ENCODE measurements around the gene SARS1.

Gene SARS1

DNA sequence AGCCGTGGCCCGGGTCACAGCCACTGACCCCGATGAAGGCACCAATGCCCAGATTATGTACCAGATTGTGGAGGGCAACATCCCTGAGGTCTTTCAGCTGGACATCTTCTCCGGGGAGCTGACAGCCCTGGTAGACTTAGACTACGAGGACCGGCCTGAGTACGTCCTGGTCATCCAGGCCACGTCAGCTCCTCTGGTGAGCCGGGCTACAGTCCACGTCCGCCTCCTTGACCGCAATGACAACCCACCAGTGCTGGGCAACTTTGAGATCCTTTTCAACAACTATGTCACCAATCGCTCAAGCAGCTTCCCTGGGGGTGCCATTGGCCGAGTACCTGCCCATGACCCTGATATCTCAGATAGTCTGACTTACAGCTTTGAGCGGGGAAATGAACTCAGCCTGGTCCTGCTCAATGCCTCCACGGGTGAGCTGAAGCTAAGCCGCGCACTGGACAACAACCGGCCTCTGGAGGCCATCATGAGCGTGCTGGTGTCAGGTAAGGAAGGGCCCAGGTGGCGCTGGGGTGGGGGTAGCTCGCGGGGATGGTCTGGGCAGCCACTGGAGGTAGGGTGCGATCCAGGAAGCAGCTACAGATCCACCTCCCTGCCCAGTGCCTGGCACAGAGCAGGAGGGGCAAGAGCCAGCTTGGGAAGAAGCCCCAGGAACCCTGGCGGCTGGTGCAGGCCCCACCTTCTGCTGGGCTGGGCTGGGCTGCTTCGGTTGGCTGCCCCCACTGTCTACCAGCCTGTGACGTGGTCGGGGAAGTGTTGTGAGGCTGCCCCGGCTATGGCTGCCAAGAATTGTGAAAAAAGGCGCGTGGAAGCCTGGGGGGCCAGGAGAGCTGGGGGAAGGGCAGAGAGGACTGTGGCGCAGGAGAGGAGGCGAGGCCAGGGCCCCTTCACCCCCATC is 39.4 kb downstream of the SARS1 start:
- no peaks in the 10 kb centered on the region for H3K9me3 ChIP-seq (ENCODE audit: insufficient read depth, low read depth, low read length)
- H3K4me1 ChIP-seq (ENCODE audit: insufficient read depth, low read length, poor library complexity, severe bottlenecking): peaks cover 5% of the 10 kb centered on the region
- peaks cover 9% of the 10 kb centered on the region for H3K27me3 ChIP-seq (ENCODE audit: insufficient read depth, low read length, poor library complexity, severe bottlenecking)
- H3F3A ChIP-seq (ENCODE audit: low read depth): no peaks in the 10 kb centered on the region
- no peak overlapping the region for H3K9ac ChIP-seq (ENCODE audit: low read depth, low read length, poor library complexity, severe bottlenecking)
- no peak overlapping the region for H3K4me3 ChIP-seq (ENCODE audit: low read length, poor library complexity, severe bottlenecking)
- no peak overlapping the region for H2AFZ ChIP-seq (ENCODE audit: low read length)
- no peaks in the 10 kb centered on the region for H3K79me2 ChIP-seq (ENCODE audit: insufficient read depth, low read length)
- H3K4me2 ChIP-seq (ENCODE audit: low read depth, low read length, poor library complexity, severe bottlenecking): no peak overlapping the region
- no peaks in the 10 kb centered on the region for H3K9me2 ChIP-seq (replicated peaks; ENCODE audit: low read depth, low read length)
- no peak for TF ChIP-seq EZH2phosphoT487 (IDR thresholded peaks at IDR 0.05; ENCODE audit: borderline replicate concordance)
- TF ChIP-seq, protein P1, sequence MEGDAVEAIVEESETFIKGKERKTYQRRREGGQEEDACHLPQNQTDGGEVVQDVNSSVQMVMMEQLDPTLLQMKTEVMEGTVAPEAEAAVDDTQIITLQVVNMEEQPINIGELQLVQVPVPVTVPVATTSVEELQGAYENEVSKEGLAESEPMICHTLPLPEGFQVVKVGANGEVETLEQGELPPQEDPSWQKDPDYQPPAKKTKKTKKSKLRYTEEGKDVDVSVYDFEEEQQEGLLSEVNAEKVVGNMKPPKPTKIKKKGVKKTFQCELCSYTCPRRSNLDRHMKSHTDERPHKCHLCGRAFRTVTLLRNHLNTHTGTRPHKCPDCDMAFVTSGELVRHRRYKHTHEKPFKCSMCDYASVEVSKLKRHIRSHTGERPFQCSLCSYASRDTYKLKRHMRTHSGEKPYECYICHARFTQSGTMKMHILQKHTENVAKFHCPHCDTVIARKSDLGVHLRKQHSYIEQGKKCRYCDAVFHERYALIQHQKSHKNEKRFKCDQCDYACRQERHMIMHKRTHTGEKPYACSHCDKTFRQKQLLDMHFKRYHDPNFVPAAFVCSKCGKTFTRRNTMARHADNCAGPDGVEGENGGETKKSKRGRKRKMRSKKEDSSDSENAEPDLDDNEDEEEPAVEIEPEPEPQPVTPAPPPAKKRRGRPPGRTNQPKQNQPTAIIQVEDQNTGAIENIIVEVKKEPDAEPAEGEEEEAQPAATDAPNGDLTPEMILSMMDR (conservative IDR thresholded peaks at IDR 0.05; ENCODE audit: low read length): no peak
- no peaks in the 10 kb centered on the region for H4K20me1 ChIP-seq (ENCODE audit: insufficient read depth, low read length, poor library complexity, severe bottlenecking)
- H3K36me3 ChIP-seq (ENCODE audit: insufficient read depth, low read length): no peaks in the 10 kb centered on the region

GRCh38 chr1:109253803-109254620 is 40.3 kb downstream of the SARS1 start:
- H3K79me2 ChIP-seq (ENCODE audit: insufficient read depth, low read length): no peaks in the 10 kb centered on the region
- H3K36me3 ChIP-seq (ENCODE audit: insufficient read depth, low read length): no peaks in the 10 kb centered on the region
- H3K27me3 ChIP-seq (ENCODE audit: insufficient read depth, low read length, poor library complexity, severe bottlenecking): peaks cover 9% of the 10 kb centered on the region
- TF ChIP-seq, protein P1 (conservative IDR thresholded peaks at IDR 0.05; ENCODE audit: low read length): no peak
- no peak for TF ChIP-seq EZH2phosphoT487 (IDR thresholded peaks at IDR 0.05; ENCODE audit: borderline replicate concordance)
- H2AFZ ChIP-seq (ENCODE audit: low read length): no peak overlapping the region
- peaks cover 2% of the 10 kb centered on the region for H3K4me1 ChIP-seq (ENCODE audit: insufficient read depth, low read length, poor library complexity, severe bottlenecking)
- H3F3A ChIP-seq (ENCODE audit: low read depth): no peaks in the 10 kb centered on the region
- no peaks in the 10 kb centered on the region for H3K9me3 ChIP-seq (ENCODE audit: insufficient read depth, low read depth, low read length)
- no peak overlapping the region for H3K9ac ChIP-seq (ENCODE audit: low read depth, low read length, poor library complexity, severe bottlenecking)
- no peak overlapping the region for H3K4me2 ChIP-seq (ENCODE audit: low read depth, low read length, poor library complexity, severe bottlenecking)
- no peak overlapping the region for H3K4me3 ChIP-seq (ENCODE audit: low read length, poor library complexity, severe bottlenecking)
- no peaks in the 10 kb centered on the region for H3K9me2 ChIP-seq (replicated peaks; ENCODE audit: low read depth, low read length)
- H4K20me1 ChIP-seq (ENCODE audit: insufficient read depth, low read length, poor library complexity, severe bottlenecking): no peaks in the 10 kb centered on the region

GRCh38 chr1:109254621-109255096 is 40.9 kb downstream of the SARS1 start:
- no peaks in the 10 kb centered on the region for H3F3A ChIP-seq (ENCODE audit: low read depth)
- no peak overlapping the region for H3K9ac ChIP-seq (ENCODE audit: low read depth, low read length, poor library complexity, severe bottlenecking)
- no peak overlapping the region for H3K4me2 ChIP-seq (ENCODE audit: low read depth, low read length, poor library complexity, severe bottlenecking)
- TF ChIP-seq, protein P1 (conservative IDR thresholded peaks at IDR 0.05; ENCODE audit: low read length): no peak
- TF ChIP-seq EZH2phosphoT487 (IDR thresholded peaks at IDR 0.05; ENCODE audit: borderline replicate concordance): no peak
- H3K79me2 ChIP-seq (ENCODE audit: insufficient read depth, low read length): no peaks in the 10 kb centered on the region
- no peak overlapping the region for H3K4me3 ChIP-seq (ENCODE audit: low read length, poor library complexity, severe bottlenecking)
- no peaks in the 10 kb centered on the region for H3K9me2 ChIP-seq (replicated peaks; ENCODE audit: low read depth, low read length)
- no peaks in the 10 kb centered on the region for H3K9me3 ChIP-seq (ENCODE audit: insufficient read depth, low read depth, low read length)
- H3K4me1 ChIP-seq (ENCODE audit: insufficient read depth, low read length, poor library complexity, severe bottlenecking): no peaks in the 10 kb centered on the region
- H2AFZ ChIP-seq (ENCODE audit: low read length): no peak overlapping the region
- no peaks in the 10 kb centered on the region for H3K36me3 ChIP-seq (ENCODE audit: insufficient read depth, low read length)
- H3K27me3 ChIP-seq (ENCODE audit: insufficient read depth, low read length, poor library complexity, severe bottlenecking): peaks cover 9% of the 10 kb centered on the region
- H4K20me1 ChIP-seq (ENCODE audit: insufficient read depth, low read length, poor library complexity, severe bottlenecking): no peaks in the 10 kb centered on the region

Data from Loucy (cell line).